D341Med (cell line): ENCODE results near the gene RMI1.
"Not testable (repeated sequence)": the region's sequence is repeated elsewhere in the genome, so short reads cannot be mapped to it uniquely, and the experiment has no call there.

Experiments used
- DNase-seq: peaks from one replicate; pipeline ENCODE4 v3.0.0; 2012; ENCODE audit warnings: low spot score

Gene RMI1

DNA sequence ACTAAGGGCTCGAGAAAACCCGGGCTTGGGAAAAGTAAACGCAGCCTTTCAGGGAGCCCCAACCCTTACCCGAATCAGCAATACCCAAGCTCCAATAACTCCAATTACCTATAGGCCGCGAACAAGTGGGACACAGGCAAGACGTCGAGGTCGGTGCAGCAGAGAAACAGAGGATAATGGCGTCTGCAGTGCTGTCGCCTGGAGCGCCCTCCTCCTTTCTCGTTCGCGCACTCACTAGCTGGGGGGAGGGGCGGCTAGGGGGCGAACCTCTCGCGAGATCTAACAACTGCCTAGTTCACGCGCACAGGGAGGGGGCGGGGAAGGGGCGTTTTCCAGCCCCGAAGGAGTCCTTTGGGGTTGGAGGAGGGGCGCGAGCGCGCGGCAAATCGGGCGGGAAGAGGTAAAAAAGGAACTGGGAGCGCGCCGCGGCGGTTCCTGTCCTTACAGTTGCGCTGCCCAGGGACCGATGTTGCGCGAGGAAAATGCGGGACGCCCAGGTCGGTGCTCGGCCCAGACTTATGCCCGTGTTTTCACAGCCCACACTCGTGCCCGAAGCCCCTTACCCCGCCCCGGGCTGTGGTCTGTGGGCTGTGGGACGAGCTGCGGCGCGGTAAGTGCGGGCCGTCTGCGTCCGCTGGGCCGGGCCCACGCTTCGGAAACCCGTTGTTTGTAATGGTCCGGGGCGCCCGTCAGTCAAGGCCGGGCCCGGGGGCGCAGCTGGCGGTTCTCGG is at the start of gene RMI1:
RMI1 (plus strand) TSS at position 411 of the 731 bp plus-strand sequence. CDS start 20,182 bp downstream, outside the sequence.
- DNase-seq: peak; percentile 92

DNA sequence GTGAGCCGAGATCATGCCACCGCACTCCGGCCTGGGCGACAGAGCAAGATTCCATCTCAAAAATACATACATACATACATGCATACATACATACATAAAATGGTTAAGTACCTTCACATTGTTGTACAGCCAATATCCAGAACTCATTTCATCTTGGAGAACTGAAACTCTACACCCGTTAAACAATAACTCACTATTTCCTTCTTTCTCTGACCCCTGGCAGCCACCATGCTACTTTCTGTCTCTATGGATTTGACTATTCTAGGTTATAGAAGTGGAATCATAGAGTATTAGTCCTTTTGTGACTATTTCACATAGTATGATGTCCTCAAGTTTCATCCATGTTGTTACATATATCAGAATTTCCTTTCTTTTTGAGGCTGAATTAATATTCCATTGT is 49.7 kb upstream of the RMI1 start:
- DNase-seq: no peak

DNA sequence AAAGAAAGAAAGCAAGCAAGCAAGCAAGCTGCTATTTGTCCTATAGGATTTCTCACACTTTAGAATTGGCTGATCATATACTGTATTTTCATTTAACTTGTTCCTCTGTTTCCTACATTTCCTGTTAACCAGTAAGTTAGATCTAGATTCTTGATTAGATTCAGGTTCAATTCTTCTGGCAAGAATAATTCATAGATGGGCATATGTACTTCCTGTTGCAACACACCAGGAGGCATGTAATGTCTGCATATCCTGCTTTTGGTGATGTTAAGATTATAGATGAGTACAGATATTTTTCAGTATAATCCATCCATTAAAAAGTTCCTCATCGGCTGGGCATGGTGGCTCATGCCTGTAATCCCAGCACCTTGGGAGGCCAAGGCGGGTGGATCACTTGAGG is 48.6 kb upstream of the RMI1 start:
- no peak for DNase-seq

DNA sequence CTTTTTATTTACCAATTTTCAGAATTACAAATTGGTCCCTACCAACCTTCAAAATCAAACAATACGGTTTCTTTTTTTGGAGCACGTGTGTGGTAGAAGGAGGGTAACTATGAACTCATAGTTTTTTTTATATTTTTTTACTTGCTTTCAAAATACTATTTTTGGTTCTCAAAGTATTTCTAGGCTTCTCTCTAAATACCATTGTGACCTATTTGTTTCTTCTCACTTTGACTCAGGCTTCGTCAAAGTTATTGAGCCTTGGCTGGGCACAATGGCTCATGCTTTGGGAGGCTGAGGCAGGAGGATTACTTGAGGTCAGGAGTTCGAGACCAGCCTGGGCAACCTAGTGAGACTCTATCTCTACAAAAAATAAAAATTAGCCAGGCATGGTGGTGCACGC is 47.8 kb upstream of the RMI1 start:
- no peak for DNase-seq

DNA sequence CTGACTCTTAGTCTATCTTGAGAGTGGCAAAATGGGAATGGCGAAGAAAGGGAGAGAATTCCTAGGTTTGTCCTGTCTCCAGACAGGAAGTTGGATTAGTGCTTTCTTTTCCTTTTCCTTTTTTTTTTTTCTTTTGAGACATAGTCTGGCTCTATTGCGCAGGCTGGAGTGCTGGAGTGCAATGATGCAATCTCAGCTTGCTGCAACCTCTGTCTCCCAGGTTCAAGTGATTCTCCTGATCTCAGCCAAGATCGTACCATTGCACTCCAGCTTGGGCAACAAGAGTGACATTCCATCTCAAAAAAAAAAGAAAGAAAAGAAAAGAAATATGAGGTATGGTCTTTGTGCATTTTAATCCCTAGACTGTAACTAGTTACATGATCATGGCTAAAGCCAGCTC is 46.8 kb upstream of the RMI1 start:
- DNase-seq: no peak

DNA sequence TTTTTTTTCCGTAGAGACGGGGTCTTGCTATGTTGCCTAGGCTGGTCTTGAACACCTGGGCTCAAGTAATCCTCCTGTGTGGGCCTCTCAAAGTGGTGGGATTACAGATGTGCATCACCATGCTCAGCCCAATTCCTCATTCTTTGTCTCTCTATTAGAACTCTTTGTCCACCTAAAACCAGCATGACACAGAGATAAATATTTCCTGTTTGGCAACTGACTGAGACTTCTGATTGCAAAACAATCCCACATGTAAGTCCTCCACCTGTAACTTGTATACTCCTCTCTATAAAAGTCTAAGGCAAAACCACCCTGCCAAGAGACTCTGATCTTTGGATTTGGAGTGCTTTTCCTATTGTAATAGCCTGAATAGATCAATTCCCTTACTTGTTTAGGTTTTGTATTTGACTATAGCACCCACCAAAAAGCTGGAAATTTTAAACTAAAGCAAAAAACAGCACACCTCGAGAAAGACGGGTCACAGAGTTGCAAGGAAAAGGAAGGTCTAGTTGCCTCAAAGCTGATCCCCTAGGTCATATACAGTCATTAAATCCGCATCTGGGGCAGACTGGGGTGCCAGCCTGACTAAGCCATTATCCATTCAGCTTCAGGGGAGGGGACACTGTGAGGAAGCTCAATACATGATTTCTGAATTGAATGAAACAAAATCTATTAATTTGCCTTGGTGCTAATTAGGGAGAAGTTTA is 45.9 kb upstream of the RMI1 start:
- no peak for DNase-seq

DNA sequence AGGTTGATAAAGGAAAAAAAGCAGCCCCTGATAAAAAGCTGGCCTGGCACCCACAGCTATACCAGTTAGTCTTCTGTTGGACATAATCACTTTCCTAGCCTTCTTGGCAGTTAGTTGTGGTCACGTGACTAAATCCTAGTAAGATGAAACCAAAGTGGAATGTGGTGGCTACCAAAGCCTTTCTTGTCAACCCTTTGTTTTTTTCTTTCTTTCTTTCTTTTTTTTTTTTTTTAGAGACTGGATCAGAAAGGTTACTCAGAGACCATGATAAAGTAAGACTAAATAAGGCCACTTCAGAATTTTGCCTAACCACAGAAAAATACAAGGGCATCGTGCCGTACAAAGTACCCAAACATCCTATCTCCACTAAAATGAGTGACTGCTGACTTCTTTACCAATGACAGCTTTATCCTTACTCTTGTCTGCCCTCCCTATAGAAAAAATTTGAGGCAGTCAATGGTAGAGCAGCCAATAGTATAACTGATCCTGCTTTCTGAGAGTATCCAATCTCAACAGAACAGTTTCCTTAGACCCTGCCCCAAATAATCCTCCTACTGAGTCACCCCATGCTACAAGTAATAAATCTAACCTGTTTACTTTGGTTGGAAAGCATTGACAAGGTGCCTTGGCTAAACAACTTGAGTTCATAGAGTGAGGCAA is 45.2 kb upstream of the RMI1 start:
- no peak for DNase-seq

DNA sequence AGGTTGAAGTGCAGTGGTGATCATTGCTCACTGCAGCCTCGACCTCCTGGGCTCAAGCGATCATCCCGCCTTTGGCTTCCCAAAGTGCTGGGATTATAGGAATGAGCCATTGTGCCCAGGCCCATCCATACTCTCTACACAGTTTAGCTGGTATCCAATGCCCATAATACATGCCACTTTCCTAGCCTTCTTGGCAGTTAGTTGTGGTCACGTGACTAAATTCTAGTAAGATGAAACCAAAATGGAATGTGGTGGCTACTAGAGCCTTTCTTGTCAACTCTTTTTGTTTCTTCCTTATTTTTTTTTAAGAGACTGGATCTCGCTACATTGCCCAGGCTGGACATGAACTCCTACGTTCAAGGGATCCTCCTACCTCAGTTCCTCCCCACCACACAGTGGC is 44.1 kb upstream of the RMI1 start:
- DNase-seq: no peak

DNA sequence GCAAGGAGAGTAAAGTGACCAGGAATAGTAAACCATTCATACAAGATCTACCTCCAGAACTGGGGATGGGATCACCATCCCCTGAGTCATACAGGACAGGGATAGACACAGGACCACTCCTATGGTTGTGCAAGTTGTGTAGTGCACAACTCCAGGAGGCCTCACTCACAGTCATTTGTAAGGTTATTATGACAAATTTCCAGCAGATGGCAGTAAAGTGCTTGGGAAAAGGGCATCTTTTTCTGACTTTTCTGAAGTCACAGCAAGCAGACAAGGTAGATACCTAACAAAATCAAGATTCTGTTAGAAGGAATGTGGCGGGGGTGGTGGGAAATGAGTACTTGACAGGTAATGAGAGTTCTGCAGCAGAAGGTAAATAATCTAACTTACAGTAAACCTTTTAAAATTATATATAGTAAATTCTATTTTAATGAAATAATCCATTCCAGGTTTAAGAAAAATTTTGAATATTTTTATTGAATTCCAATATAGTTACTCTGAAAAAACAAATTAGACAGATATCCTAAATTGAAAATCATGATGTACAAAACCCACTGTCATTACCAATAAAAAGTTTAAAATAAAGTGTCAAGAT is 42.6 kb upstream of the RMI1 start:
- DNase-seq: peak; percentile 61

DNA sequence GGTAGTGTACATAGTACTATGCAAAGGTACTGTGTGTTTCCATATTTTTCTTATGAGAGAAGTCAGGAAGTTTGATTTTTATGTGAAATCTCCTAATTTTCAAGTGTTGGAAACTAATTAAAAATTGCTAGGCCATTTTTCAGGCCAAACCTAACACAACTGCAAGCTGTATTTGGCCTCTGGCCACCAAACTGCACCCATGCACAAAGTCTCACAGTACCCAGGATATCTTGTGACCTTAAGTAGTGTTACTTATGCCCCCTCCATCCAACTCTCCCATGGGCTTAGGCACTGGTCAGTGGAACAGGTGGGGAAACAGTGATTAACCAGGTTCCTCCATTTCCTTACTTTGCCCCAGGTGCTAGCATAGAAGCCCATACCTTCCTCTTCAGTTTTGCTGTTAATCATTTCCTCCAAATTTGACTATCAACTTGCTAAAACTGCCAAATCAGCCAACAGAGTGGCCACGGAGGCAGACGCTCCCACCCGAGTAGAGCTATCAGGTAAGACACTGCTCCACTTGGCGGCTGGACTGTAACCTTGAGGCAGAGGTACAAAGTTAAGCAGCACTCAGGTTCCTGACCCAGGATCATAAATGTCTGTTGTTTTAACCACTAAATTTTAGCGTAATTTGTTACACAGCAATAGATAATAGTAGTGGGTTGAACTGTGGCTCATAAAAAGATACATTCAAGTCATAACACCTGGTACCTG is 39.9 kb upstream of the RMI1 start:
- DNase-seq: no peak

DNA sequence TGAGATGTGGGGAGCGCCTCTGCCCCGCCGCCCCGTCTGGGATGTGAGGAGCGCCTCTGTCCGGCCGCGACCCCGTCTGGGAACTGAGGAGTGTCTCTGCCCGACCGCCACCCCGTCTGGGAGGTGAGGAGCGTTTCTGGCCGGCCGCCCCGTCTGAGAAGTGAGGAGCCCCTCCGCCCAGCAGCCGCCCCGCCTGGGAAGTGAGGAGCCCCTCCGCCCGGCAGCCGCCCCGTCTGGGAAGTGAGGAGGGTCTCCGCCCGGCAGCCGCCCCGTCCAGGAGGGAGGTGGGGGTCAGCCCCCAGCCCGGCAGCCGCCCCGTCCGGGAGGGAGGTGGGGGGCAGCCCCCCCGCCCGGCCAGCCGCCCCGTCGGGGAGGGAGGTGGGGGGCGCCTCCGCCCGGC is 32.5 kb upstream of the RMI1 start:
- not testable (repeated sequence) for DNase-seq

DNA sequence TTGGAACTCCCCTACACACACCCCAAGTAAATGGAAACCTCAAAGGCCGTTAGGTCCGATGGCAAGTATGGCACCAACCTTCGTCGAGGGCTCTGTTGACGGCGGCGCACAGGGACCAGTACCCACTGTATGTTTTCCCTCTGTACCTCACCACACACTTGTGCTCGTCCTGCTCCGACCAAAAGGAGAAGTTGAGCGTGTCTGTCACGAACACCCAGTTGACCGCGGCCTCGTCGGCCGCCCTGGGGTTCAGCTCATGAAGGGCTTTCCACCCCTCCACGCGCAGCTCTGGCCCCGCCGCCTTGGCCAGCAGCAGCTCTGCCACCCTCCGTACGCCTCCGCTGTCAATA is 24.5 kb upstream of the RMI1 start:
- peak; percentile 57 for DNase-seq

DNA sequence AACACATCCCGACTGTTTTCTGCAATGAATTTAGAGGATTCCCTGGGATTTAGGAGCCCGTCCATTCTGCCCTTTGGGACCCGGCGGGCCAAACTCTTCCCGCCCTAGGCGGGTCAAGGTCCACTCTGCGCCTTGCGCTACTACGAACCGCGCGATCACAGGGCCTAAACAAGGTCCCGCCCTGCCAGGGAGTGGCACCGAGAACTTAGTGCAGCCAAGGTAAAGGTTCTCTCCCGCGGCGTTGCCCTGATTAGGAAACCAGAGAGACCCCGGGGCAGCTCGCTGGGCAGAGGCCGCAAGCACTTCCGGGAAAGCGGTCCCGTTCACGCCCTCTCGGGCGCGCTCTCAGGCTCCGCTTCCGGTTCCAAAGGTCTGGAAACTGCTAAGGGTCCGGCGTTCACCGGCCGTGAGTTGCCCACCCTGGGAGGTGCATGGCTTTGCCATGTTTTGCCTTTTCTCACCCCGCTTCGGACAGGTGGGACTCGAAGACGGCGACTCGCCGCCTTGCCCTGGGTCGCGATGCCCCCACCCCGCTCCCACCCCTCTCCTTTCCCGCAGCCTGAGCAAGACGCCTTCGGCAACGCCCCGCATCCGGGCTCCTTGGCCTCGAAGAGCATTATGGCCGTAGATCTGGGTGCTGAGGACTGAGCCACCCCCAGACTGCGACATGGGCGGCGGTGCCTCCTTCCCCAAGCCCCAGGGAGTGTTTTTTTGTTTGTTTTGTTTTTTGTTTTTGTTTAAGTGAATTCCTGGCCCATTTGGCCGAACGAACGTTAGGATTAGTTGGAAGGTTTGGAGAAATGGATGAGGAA is 24.0 kb upstream of the RMI1 start:
- peak; percentile 86 for DNase-seq

DNA sequence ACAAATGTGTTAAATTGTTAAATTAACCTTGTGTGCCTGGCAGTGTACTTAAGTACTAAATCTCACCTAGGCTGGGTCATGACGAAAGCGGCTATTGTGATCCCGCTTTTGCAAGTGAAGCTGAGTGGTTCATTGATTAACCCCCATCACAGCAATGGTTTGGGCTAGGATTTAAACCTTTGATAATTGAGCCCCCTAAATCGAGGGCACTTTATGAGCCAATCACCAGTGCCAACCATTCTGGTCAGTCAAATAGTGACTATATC is 23.4 kb upstream of the RMI1 start:
- DNase-seq: no peak

DNA sequence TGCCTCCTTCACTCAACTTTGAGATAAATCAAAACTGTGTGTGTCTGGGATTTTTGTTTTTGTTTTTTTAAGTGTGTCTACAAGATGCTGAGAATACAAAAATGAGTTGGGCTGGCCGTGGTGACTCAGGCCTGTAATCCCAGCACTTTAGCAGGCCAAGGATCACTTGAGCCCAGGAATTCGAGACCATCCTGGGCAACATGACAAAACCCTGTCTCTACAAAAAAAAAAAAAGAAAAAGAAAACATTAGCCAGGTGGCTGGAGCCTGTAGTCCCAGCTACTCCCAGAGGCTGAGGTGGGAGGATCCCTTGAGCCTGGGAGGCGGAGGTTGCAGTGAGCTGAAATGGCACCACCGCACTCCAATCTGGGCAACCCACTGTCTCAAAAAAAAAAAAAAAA is 21.5 kb upstream of the RMI1 start:
- DNase-seq: no peak

DNA sequence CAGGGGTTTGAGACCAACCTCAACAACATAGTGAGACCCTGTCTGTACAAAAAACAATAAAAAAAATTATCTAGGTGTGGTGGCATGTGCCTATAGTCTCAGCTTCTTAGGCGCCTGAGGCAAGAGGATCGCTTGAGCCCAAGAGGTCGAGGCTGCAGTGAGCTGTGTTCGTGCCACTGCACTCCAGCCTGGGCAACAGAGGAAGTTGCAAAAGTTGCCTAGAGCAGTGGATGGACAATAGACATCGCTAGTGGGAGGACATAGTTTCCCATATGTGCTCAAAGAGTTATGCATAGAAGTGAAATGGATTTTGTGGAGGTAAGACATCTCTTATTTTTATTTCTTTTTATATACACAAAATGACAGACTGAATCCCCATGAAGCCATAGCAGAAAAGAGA is 19.6 kb upstream of the RMI1 start:
- no peak for DNase-seq

DNA sequence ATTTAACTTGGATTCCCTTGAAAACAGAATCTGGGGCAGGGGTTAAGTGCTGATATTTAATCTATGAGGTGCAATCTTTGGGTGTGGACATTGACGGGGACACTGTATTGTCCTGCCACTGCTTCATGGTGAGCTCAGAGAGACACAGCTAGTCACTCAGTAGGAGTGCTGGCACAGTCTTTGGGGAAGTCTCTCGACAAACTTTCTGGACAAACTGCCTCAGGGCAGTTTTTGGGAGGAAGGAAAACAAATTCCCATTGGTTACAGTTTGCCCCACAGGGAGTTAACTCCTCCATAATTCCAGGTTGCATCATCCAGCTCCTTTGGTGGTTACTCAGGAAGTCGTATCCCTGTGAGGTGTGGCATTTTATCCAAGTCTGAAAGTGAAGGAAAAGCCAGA is 18.4 kb upstream of the RMI1 start:
- DNase-seq: no peak

DNA sequence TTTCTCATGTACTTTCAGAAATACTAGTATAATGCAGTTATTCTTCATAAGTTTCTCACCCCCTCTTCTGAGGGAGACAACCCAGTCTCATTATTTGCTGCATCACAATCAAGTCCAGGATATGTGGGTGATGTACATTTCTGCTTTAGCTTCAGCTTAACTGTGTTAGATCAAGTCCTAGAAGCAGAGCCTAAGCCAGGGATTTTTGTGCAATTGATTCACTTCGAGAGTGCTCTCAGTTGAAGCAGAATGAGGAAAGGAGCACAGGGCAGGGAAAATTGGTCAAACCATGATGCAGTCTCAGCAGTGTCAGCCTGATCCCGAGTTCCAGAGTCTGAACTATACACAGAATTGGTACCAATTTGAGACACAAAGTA is 15.6 kb upstream of the RMI1 start:
- no peak for DNase-seq

DNA sequence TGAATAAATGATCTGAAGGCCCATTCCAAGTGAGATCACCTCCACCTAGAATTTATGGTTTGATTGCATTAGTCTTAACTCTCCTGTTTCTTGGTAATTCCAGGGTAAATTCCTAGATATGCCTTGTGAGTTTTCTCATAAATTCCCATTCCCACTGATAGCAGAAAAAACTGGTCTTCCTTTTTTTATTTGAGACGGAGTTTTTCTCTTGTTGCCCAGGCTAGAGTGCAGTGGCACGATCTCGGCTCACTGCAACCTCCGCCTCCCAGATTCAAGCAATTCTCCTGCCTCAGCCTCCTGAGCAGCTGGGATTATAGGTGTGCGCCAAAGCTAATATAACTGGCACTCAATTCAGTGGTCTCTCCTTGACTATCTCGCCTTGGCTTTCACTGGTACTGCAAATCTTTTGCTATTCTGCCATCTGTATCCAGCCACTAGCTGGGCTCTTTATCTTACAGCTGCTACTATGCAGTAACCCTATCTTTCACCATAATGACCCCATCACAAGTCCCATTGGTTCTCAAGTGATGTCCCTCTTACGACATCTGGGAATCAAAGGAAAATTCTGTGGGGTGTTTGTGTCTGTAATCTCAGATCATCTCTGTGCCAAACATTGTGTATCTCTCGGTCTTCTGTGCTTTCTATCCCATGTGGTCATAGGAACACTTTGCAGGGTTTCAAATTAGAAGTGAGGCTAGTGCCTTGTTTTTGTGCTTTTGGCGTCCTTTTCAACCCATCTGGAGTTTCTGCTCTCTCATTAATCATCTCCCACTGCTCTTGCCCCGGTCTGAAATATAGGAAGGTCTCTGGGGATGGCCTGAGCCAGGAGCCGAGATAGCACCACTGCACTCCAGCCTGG is 15.0 kb upstream of the RMI1 start:
- no peak for DNase-seq

DNA sequence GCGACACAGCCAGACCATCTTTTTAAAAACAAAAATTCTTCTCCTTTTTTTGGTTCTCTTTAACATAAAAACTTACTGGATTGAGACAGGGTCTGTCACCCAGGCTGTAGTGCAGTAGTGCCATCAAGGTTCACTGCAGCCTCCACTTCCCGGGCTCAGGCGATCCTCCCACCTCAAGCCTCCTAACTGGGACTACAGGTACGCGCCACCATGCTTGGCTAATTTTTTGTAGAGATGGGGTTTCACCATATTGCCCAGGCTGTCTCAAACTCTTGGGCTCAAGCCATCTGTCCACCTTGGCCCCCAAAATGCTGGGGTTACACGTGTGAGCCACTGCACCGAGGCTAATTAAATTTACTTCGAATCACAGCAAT is 14.4 kb upstream of the RMI1 start:
- DNase-seq: no peak

DNA sequence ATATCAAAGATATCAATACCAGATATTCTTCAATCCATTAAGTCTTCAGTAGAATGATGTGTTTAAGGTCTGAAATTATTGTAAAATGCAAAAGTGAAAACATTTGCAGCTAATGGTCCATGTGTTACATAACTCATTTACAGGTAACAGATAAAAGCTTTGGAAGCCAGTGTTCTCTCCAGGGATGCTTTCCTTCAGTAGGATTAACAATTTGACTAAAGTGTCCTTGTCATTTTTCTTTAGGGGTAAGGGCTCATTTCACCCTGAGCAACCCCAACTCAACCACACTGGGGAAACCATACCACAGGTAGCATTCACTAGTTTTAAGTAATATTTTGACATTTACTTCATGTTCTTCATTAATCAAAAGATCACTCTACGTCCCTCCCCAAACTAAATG is 13.5 kb upstream of the RMI1 start:
- no peak for DNase-seq
